ENCODE measurements around the gene CBLIF.

GRCh38 chr11:59854871-59855270 lies 9.6 kb upstream of the CBLIF start:
- TF ChIP-seq, protein P1, sequence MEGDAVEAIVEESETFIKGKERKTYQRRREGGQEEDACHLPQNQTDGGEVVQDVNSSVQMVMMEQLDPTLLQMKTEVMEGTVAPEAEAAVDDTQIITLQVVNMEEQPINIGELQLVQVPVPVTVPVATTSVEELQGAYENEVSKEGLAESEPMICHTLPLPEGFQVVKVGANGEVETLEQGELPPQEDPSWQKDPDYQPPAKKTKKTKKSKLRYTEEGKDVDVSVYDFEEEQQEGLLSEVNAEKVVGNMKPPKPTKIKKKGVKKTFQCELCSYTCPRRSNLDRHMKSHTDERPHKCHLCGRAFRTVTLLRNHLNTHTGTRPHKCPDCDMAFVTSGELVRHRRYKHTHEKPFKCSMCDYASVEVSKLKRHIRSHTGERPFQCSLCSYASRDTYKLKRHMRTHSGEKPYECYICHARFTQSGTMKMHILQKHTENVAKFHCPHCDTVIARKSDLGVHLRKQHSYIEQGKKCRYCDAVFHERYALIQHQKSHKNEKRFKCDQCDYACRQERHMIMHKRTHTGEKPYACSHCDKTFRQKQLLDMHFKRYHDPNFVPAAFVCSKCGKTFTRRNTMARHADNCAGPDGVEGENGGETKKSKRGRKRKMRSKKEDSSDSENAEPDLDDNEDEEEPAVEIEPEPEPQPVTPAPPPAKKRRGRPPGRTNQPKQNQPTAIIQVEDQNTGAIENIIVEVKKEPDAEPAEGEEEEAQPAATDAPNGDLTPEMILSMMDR (IDR thresholded peaks at IDR 0.05) = no peak
- TF ChIP-seq POLR2A (IDR thresholded peaks at IDR 0.05) = no peak

Measured in adrenal gland (tissue), 5 donors.